Stimulated activated CD4-positive, alpha-beta T cell treated with anti-CD3 and anti-CD28 coated beads, Interleukin-2, amount 100 ng/mL, for 4 hours (primary cell): ENCODE data around the gene HSDL1.

Source experiments
- DNase-seq: peaks from one replicate; pipeline ENCODE4 v3.0.0-alpha.2; 2020; ENCODE audit warnings: low read depth

HSDL1 gene

GRCh38 chr16:84081446-84081989 is 63.5 kb downstream of the HSDL1 start:
- DNase-seq, result no peak

GRCh38 chr16:84080813-84081212 is 64.2 kb downstream of the HSDL1 start:
- DNase-seq, result no peak

- DNase-seq, result no peak
Measured at GRCh38 chr16:84080378-84080777, 64.6 kb downstream of the HSDL1 start.

- DNase-seq, result no peak
Measured at GRCh38 chr16:84079664-84080063, 65.3 kb downstream of the HSDL1 start.

GRCh38 chr16:84075376-84075775 is 69.6 kb downstream of the HSDL1 start:
- DNase-seq, result no peak

- DNase-seq, result no peak
Measured at GRCh38 chr16:84074721-84075120, 70.3 kb downstream of the HSDL1 start.
